HG02623 (cell line): ENCODE results near the gene FGF7.
"Not testable (repeated sequence)": the region's sequence is repeated elsewhere in the genome, so short reads cannot be mapped to it uniquely, and the experiment has no call there.

Source experiments
- ATAC-seq: cut with Tn5 transposase; IDR thresholded peaks from one replicate; pipeline ENCODE4 v1.9.1; 2021; ENCODE audit warnings: moderate library complexity; ENCODE audit not compliant: unreplicated experiment

The FGF7 gene

DNA sequence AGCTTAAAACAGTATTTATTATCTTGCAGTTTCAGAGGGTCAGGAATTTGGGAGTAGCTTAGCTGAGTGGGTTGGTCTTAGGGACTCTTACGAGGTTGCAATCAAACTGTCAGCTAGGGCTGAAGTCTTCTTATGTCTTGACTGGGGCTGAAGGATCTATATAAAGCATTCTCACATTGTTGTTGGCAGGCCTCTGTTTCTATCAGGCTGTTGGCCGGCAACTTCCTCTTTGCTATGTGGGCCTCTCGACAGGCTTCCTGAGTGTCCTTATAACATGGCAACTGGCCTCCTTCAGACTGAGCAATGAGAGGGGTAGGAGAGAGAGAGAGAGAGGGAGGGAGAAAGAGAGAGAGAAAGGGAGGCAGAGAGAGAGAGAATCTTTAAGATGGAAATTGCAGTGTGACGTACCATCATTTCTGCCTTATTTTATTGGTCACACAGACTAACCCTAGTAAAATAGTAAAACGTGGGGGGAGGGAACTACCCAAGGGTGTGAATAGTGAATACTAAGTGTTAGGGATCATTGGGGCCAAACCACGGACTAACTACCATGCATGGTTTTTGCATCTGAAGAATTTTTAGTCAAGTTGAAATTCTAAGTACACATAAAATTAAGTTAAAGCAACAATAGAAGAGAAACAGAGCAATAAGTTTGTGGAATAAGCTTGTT lies 16.1 kb downstream of the FGF7 start:
- ATAC-seq = no peak

DNA sequence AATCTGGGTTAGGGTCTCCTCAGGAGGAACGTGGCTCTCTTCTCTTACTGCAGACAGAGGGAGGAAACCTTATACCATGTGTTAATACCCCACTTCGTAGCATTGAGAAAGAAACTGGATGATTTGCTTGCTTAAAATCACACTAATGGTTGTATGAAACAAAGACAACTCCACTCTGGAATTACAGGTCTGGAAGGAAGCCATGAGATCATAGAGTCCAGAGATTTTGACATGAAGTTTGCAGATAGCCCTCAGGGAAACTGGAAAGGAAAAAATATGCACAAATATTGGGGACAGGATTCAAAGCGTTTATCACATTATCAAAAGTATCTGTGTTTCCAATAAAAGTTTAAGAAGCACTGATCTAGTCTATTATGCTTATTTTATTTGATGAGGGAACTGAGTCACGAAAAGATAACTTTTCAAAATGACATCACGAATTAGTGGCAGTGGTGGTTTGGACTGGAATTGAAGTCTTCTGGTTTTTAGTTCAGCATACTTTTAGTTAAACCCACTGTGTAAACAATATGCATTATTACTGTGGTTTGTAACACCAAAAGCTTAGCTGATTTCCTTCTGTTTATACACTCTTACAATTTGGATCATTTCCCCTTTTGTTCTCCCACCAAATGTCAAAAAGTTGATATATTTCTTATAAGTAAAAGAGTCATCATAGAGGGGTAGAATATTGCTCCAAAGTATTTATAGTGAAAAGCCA lies 16.8 kb downstream of the FGF7 start:
- ATAC-seq = no peak

DNA sequence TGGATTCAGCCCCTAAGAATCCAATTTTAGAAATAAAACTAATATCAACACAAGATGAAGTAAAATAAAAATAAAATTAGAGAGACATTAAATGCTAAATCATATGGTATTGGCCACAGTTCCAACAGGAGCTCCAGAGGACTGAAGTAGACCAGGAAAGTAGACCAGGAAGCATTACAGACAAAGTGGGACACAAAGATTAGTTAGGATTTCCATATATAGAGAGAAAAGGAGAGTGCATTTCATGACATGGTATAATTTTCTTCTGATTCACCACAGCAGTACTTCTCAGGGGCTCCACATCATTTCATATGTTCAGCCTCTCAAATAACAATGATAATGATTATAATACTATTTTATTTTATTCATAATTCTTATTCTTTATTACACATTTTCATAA lies 18.3 kb downstream of the FGF7 start:
- ATAC-seq = no peak

DNA sequence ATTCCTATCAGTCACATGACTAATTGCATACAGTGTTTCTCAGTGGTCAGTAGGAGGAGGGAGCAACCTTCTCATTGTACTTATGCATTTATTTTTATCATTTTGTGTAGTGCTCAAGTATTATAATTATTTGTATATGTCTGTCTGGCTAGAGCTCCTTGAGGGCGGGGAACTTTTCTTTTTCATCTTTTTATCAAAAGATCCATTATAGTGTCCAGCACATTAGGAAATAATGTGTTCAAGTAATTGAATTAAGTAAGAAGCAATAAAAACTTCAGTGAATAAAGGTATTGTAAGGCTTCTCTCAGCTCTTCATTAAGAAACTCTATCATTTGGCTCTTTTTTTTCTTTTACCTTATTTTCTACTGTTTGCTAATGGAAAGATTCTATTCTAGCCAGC lies 18.8 kb downstream of the FGF7 start:
- no peak for ATAC-seq

DNA sequence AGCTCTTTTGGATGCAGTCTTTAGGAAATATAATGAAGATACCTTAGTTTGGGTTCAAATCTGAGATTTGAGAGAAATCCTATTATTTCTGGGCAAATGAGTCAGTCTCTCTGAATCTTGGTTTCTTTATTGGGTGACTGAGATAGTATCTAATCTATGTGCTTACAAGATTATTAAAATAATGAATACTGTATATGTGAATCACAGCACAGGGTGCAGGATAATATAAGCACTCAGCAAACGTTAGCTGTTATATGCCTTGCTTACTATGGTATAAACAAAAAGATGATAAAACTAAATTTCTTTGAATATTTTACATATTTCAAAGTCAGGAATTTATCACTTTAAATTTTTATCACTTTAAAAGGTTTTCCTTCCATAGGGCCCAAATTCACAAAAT lies 29.6 kb downstream of the FGF7 start:
- ATAC-seq = no peak

DNA sequence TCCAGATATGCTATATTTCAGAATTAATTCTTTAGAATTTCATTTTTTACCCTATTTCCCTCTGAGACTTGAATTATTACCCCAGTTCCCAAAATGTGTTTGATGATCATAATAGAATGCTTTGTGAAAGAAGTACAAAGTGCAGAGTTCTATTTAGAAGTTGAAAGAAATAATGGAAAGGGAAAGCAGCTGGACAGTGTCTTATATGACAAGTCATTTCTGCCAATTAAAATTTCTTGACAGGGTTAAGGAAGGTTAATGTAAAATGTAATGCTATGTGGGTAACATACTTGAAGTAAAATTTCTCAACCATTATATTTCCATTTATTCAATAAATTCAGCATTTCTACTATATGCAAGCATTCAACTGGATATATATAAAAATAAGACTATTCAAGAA lies 33.1 kb downstream of the FGF7 start:
- ATAC-seq = no peak

DNA sequence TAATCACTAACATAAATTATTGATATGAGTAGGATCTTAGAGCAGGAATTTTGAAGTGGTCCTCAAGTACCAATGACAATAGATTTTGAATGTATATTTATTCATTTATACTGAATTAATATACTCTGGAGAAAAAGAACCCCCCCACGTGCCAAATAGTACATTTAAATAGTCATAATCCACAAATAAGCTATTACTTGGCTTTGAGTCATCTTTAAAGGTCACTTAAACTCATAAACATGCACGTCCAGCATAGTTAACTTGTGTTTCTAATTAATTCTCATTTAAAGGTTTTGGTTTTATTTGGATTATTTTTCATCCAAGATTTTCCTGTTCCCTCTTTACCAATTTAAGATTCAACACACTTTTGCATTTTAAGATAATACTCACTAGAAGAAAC lies 35.1 kb downstream of the FGF7 start:
- no peak for ATAC-seq

DNA sequence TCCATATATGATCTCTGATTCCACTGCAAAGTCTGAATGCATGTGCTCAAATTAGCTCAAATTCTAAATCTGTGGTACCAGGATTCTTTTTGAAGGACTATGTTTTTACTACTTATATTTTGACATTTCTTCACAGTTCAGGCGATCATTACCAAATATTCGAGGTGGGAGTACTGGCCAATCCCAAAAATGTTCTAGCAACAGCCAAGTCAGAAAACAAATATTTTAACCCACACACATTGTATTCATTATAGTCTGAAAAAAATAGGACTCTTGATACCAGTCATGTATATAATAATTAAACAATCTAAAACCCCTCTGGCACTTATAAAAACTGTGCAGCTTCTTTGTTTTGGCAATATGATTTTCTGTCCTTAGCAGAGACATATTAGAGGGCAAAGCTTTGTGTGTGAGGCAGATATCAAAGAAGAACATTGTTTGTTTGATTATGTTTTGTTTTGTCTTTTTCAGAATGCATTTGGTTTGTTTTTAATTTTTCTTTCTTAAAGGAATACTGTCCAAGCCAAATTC lies 37.4 kb downstream of the FGF7 start:
- no peak for ATAC-seq

DNA sequence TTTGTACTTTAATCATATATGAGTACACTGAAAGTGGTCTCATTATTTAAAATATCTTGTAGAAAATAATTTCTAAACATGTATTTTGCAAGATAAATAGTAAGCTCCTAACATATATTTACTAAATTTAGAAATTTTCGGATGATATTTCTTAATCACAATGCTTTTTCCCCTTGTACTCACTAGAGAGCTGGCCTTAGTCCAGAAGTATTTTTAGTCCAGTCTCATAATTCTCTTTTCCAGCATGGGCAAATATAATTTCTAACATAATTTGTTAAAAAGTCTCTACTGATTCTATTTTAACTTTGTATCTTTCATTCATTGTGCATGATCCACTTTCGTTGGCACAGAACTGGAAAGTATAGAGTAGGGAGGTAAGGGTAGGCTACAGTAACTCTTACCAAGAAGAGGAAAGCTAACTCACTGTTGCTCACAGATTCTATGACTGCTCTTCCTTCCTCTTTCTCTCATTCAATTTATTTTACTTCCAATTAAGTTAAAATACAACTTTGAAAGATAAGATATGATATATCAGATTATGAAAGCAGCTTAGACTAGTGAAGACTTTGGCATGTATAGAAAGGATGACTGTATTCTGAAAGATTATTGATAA lies 39.3 kb downstream of the FGF7 start:
- no peak for ATAC-seq

DNA sequence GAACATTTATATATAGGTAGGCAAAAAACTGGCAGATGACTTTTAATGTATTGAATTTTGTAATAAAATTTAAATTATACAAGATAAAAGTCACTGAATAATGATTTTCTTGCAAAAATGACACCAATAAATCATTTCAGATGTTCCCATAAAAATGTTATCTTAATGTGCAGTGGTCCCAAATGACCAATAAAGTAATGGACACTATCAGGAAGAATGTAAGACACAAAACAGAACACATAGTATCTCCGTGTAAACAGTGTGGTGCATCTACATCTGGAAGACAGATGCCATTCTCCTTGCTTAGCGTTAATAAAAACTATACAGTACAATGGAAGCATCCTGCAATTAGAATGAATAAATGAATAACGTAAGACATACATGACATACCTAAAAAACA lies 41.5 kb downstream of the FGF7 start:
- ATAC-seq = no peak

DNA sequence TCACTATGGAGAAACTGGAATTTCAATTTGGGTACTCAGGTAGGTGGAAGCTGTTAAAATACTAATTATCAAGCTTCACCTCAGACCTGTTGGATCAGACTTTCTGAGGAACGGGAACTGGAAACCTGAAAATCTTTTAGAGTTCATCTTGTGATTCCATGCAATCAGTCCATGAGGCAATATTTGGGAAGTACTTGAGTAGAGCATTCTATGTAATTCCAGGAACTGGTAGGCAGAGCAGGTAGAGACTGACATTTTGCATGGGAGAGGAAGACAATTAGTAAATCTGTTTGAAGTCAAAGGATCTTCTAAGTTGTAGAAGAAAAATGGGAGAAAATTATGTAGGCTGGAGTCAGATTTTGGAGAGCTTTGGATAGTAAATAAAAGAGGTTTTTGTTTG lies 43.1 kb downstream of the FGF7 start:
- no peak for ATAC-seq

DNA sequence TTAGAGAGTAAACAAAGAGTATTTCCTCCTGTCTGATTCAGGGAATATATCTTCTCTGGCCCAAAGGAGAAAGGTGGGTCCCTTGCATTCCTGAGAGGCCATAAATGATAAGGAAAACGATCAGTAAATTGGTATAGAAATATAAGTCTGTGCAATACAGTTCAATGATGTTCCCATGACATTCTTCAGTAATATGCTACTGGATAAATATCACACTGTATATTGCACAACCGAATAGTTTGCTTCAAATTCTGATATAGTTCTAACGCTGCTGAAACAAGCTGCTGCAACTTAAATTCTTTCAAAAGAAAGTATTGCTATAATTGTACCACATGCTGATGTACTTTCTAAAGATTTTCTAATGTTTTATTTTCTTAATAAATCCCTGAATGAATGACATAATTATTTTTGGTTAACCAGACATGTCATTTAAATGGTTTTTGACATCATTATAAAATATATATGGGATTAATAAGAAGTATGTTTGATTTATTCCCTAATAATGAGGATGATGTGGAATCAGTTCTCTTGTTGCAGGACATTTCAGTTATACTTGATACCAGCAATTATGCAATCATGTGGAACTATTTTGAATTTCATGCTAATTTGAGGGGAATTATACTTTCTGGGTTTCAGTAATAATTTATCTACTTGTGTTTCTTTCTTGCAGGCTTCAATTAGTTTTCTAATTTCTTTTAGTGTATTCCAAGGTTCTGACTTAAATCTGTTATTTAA lies 44.9 kb downstream of the FGF7 start:
- ATAC-seq = no peak

DNA sequence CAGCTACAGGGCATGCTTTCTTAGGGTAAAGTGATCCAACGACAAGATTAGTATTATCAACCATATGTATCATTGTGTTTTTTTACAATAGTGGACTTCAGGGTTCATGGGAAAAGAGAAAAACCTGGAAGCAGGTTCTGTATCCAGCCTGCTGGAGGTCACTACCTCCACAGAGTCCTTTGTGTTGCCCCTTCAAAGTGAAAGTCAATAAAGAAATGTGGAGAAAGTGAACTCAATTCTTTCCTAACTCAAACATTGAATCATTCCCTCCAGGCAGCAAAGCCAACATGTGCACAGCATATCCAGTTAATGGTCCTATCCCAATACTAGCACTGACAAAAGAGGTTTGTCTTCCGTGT lies 45.4 kb downstream of the FGF7 start:
- ATAC-seq = no peak

DNA sequence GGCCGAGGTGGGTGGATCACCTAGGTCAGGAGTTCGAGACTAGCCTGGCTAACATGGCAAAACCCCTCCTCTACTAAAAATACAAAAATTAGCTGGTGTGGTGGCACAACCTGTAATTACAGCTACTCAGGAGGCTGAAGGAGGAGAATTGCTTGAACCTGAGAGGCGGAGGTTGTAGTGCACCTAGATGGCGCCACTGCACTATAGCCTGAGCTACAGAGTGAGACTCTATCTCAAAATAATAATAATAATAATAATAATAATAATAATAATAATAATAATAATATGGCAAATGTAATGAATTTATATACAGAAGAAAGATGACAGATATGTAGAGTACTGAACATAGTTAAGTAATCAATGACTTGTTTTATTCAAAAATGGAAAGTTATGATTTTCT lies 48.2 kb downstream of the FGF7 start:
- not testable (repeated sequence) for ATAC-seq

DNA sequence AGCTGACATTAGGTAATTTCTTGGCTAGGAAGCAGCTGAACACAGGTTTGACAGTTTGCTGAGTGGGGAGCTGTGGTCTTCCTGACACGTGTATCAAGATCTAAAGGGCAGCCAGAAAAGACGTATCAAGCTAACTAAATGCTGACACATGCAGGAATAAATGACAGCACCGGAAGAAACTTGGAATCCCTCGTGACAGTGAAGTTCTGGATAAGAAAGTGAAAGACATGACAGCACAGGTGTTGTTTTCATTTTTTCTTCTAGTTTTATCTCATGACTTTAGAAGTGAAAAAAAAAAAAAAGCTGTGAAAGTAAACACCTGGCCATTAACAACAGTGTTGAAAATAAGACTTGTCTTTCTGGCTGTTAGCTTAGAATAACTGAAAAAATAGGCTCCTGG lies 48.7 kb downstream of the FGF7 start:
- ATAC-seq = peak; percentile 56

DNA sequence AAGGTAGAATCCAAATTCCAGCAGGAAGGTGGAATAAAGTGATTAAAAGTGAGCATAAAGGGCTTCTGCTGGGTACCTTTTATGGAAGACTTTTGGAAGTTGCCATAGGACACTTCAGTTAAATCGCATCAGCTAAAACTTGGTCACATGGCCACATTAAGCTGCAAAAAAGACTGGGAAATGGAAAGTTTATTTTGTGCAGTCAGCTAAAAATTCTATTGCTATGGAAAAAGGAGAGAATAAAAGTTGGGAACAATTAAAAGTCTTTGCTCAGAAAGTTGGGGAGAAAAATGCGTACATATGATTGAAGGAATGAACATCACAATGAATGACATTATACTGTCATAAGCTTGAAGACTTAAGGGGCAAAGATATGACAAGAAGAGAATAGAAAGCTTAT lies 49.3 kb downstream of the FGF7 start:
- no peak for ATAC-seq

DNA sequence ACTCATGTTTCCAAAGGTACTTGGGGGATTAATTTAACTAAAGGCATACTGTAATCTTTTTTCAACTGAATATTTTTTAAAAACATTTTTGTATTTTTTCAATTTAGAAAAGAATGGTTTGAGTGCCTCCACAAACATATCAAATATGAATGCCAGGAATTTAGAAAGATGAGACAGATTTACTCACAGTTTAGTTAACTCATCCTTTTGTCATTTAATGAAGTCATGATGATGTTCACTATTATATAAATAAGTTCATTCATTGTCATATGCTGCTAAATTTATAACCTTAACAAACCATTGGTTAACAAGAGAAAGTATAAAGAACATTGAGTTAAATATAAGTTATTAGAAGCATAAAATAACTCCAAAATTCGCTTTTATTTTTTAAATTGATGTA lies 50.0 kb downstream of the FGF7 start:
- ATAC-seq = no peak

DNA sequence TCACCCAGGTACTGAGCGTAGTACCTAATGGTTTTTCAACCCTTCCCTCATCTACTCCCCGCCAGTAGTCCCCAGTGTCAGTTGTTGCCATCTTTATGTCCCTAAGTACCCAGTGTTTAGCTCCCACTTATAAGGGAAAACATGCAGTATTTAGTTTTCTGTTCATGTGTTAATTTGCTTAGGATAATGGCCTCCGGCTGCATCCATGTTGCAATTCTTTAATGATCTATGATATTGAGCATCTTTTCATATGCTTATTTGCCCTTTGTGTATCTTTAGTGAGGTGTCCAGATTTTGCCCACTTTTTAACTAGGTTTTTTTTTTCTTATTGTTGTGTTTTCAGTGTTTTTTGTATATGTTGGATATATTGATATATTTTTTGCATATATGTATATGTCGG lies 55.0 kb downstream of the FGF7 start:
- ATAC-seq = not testable (repeated sequence)

DNA sequence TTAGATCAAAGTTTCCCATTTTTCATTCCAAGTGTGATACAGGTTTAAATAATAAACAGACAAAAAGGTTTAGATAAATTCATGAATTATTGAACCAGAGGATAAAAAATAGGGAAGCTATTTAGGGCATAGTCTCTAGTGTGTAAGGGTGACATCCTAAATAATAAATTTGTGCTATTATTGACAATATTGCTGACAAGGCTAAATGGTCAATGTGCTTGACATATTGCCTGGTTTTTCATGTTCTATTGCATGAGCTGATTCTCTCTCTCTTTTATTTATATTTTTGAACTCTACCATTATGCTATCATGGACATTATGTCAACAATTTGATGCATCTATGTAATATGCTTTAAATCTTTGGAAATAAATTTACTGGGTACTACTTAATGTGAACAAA lies 55.9 kb downstream of the FGF7 start:
- not testable (repeated sequence) for ATAC-seq

DNA sequence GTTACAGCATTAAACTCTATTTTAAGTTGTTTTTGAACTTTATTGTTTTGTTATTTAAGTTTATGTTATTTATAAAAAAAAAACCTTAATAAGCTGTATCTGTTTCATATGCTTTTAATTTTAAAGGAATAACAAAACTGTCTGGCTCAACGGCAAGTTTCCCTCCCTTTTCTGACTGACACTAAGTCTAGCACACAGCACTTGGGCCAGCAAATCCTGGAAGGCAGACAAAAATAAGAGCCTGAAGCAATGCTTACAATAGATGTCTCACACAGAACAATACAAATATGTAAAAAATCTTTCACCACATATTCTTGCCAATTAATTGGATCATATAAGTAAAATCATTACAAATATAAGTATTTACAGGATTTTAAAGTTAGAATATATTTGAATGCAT lies 62.4 kb downstream of the FGF7 start:
- ATAC-seq = not testable (repeated sequence)

DNA sequence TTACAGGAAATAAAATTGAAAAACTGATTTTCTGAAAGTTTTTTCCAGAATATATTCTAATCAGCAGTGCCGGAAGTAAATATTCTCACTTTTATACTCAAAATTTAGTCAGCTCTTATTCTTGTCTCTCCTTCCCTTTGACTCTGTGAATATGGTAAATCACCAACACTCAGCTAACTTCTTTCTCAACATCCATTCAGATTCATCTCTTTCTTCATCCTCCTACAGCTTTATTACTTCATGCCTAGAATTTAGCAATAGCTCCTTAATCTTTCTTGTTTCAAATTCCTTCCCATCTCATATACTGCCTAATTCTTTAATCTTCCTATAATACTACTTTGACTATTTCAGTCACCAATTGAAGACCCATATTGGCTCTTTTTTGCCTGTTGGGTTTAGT lies 67.9 kb downstream of the FGF7 start:
- ATAC-seq = no peak

DNA sequence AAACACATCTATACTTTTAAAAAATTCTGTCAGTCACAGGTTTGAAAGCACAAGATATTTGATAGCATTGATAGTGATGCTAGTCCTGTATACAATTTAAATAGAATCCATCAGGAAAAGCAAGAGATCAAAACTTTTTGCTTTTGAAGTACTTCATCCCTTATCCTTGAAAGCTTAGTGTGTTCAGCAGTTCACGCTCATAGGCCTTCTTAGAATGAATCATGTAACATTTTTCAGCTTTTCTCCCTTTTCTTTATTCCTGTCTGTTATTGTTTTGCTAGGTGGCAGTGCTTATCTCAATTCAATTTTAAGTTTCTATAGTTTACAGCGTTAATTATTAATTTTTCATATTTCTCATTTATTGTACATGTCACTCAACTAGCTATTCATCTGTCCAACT lies 69.1 kb downstream of the FGF7 start:
- no peak for ATAC-seq
